ENCODE data around the gene PLXNA1.

DNA sequence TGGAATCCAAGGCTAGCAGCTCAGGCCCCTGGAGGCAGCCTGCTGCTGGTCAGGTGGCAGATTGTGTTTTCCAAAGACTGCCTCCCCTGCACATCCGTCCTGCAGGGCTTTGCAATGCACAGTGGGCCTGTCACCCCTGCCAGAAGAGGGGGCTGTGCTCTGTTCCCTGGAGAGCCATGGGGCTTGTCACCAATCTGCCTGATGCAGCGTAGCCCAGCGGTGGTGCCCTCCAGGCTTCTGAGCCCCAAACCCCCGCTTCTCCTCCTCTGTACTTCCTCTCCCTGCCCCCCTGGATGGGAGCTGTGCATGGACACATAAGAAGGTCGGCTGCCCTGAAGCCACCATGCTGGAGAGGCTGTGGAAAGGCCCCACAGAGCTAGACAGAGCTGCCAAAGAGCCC lies 10.0 kb upstream of the PLXNA1 start:
- TF ChIP-seq POLR2A (IDR thresholded peaks at IDR 0.05), result no peak
- TF ChIP-seq, protein P1, sequence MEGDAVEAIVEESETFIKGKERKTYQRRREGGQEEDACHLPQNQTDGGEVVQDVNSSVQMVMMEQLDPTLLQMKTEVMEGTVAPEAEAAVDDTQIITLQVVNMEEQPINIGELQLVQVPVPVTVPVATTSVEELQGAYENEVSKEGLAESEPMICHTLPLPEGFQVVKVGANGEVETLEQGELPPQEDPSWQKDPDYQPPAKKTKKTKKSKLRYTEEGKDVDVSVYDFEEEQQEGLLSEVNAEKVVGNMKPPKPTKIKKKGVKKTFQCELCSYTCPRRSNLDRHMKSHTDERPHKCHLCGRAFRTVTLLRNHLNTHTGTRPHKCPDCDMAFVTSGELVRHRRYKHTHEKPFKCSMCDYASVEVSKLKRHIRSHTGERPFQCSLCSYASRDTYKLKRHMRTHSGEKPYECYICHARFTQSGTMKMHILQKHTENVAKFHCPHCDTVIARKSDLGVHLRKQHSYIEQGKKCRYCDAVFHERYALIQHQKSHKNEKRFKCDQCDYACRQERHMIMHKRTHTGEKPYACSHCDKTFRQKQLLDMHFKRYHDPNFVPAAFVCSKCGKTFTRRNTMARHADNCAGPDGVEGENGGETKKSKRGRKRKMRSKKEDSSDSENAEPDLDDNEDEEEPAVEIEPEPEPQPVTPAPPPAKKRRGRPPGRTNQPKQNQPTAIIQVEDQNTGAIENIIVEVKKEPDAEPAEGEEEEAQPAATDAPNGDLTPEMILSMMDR (IDR thresholded peaks at IDR 0.05), result no peak

All from esophagus squamous epithelium (tissue), 4 donors.